ENCODE measurements around the gene MAPKAP1.

MAPKAP1 gene

GRCh38 chr9:125626187-125626586 is 80.8 kb downstream of the MAPKAP1 start:
- Histone ChIP-seq H3K4me2 (ENCODE audit: insufficient read depth, low read length) (no peak overlapping the region), H3K36me3 (ENCODE audit: insufficient read depth, low read length) (no peaks in the 10 kb centered on the region), H4K20me1 (ENCODE audit: insufficient read depth, low read length) (peaks cover 9% of the 10 kb centered on the region; the same call in 1 of the 2 replicates), H3K4me3 (ENCODE audit: low read depth in 1 of 2, low read length in 2 of 2) (no peak overlapping the region), H3K27me3 (ENCODE audit: insufficient read depth, low read length, poor library complexity) (no peaks in the 10 kb centered on the region), H3K9me3 (ENCODE audit: insufficient read depth, low read length, severe bottlenecking) (no peaks in the 10 kb centered on the region), H3K9ac (ENCODE audit: low read depth, low read length) (no peak overlapping the region), H3K79me2 (ENCODE audit: insufficient read depth, low read length) (peaks cover 27% of the 10 kb centered on the region), H3K27ac (ENCODE audit: low read length) (no peak overlapping the region), H2AFZ (ENCODE audit: low read depth, low read length) (no peak overlapping the region), H3K4me1 (ENCODE audit: insufficient read depth, low read length) (no peaks in the 10 kb centered on the region)
- TF ChIP-seq CTCF (IDR thresholded peaks at IDR 0.05; ENCODE audit: borderline replicate concordance, extremely low read depth, low read length, poor library complexity, severe bottlenecking) = no peak
- TF ChIP-seq EZH2 (IDR thresholded peaks at IDR 0.05; ENCODE audit: borderline replicate concordance, low read depth, low read length, severe bottlenecking) = no peak
- DNase-seq = no peak
- ATAC-seq (ENCODE audit: insufficient read depth, low read depth) = no peak

GRCh38 chr9:125621170-125621569 is 85.8 kb downstream of the MAPKAP1 start:
- Histone ChIP-seq H4K20me1 (ENCODE audit: insufficient read depth, low read length) (peaks cover 3% of the 10 kb centered on the region), H3K9me3 (ENCODE audit: insufficient read depth, low read length, severe bottlenecking) (no peaks in the 10 kb centered on the region), H3K4me2 (ENCODE audit: insufficient read depth, low read length) (no peak overlapping the region), H3K4me1 (ENCODE audit: insufficient read depth, low read length) (no peaks in the 10 kb centered on the region), H3K36me3 (ENCODE audit: insufficient read depth, low read length) (no peaks in the 10 kb centered on the region), H3K4me3 (ENCODE audit: low read depth in 1 of 2, low read length in 2 of 2) (no peak overlapping the region), H3K9ac (ENCODE audit: low read depth, low read length) (no peak overlapping the region), H3K79me2 (ENCODE audit: insufficient read depth, low read length) (peaks cover 18% of the 10 kb centered on the region), H2AFZ (ENCODE audit: low read depth, low read length) (no peak overlapping the region), H3K27me3 (ENCODE audit: insufficient read depth, low read length, poor library complexity) (no peaks in the 10 kb centered on the region), H3K27ac (ENCODE audit: low read length) (no peak overlapping the region)
- ATAC-seq (ENCODE audit: insufficient read depth, low read depth) (no peak), DNase-seq (no peak)
- TF ChIP-seq EZH2 (IDR thresholded peaks at IDR 0.05; ENCODE audit: borderline replicate concordance, low read depth, low read length, severe bottlenecking) (no peak), CTCF (IDR thresholded peaks at IDR 0.05; ENCODE audit: borderline replicate concordance, extremely low read depth, low read length, poor library complexity, severe bottlenecking) (no peak)

GRCh38 chr9:125620216-125620615 is 86.8 kb downstream of the MAPKAP1 start:
- DNase-seq (no peak), ATAC-seq (ENCODE audit: insufficient read depth, low read depth) (no peak)
- H4K20me1 ChIP-seq (ENCODE audit: insufficient read depth, low read length) = peaks cover 3% of the 10 kb centered on the region
- no peak overlapping the region for H3K4me2 ChIP-seq (ENCODE audit: insufficient read depth, low read length)
- H3K4me1 ChIP-seq (ENCODE audit: insufficient read depth, low read length) = no peaks in the 10 kb centered on the region
- no peaks in the 10 kb centered on the region for H3K9me3 ChIP-seq (ENCODE audit: insufficient read depth, low read length, severe bottlenecking)
- peaks cover 22% of the 10 kb centered on the region for H3K79me2 ChIP-seq (ENCODE audit: insufficient read depth, low read length)
- H3K36me3 ChIP-seq (ENCODE audit: insufficient read depth, low read length) = no peaks in the 10 kb centered on the region
- TF ChIP-seq CTCF (IDR thresholded peaks at IDR 0.05; ENCODE audit: borderline replicate concordance, extremely low read depth, low read length, poor library complexity, severe bottlenecking) (no peak), EZH2 (IDR thresholded peaks at IDR 0.05; ENCODE audit: borderline replicate concordance, low read depth, low read length, severe bottlenecking) (no peak)
- no peak overlapping the region for H2AFZ ChIP-seq (ENCODE audit: low read depth, low read length)
- no peaks in the 10 kb centered on the region for H3K27me3 ChIP-seq (ENCODE audit: insufficient read depth, low read length, poor library complexity)
- no peak overlapping the region for H3K4me3 ChIP-seq (ENCODE audit: low read depth in 1 of 2, low read length in 2 of 2)
- H3K9ac ChIP-seq (ENCODE audit: low read depth, low read length) = no peak overlapping the region
- H3K27ac ChIP-seq (ENCODE audit: low read length) = no peak overlapping the region

- Histone ChIP-seq H3K9me3 (ENCODE audit: insufficient read depth, low read length, severe bottlenecking) (no peaks in the 10 kb centered on the region), H3K9ac (ENCODE audit: low read depth, low read length) (no peak overlapping the region), H3K27ac (ENCODE audit: low read length) (no peak overlapping the region), H2AFZ (ENCODE audit: low read depth, low read length) (no peak overlapping the region), H3K4me2 (ENCODE audit: insufficient read depth, low read length) (no peak overlapping the region), H4K20me1 (ENCODE audit: insufficient read depth, low read length) (peaks cover 9% of the 10 kb centered on the region), H3K36me3 (ENCODE audit: insufficient read depth, low read length) (no peaks in the 10 kb centered on the region), H3K4me1 (ENCODE audit: insufficient read depth, low read length) (no peaks in the 10 kb centered on the region), H3K27me3 (ENCODE audit: insufficient read depth, low read length, poor library complexity) (no peaks in the 10 kb centered on the region), H3K4me3 (ENCODE audit: low read depth in 1 of 2, low read length in 2 of 2) (no peak overlapping the region), H3K79me2 (ENCODE audit: insufficient read depth, low read length) (peaks cover 35% of the 10 kb centered on the region)
- ATAC-seq (ENCODE audit: insufficient read depth, low read depth) = no peak
- TF ChIP-seq CTCF (IDR thresholded peaks at IDR 0.05; ENCODE audit: borderline replicate concordance, extremely low read depth, low read length, poor library complexity, severe bottlenecking) (no peak), EZH2 (IDR thresholded peaks at IDR 0.05; ENCODE audit: borderline replicate concordance, low read depth, low read length, severe bottlenecking) (no peak)
- no peak for DNase-seq
Measured at GRCh38 chr9:125617087-125617486, 89.9 kb downstream of the MAPKAP1 start.

All from DND-41 (cell line).